Measurements from ENCODE around the gene MEGF9.

DNA sequence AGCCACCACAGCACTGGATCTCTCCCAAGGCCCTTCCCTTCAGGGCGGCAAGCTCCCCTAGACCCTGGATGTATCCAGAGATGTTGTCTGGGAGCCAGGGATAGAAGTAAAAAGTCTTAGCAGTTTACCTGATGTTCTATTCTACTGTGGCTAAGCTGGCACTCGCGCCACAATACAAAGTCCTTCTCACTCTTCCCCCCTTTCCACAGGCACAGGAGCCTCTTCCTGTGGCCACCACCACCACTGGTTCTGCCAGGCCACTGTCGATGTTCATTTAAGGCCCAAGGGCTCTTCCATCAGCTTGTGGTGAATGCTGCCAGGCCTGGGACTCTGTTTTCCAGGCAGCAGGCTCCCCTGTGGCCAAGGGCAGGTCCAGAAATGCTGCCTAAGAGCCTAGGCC lies 33.7 kb downstream of the MEGF9 start:
- TF ChIP-seq EZH2phosphoT487 (IDR thresholded peaks at IDR 0.05; ENCODE audit: borderline replicate concordance, low read length), result no peak
- TF ChIP-seq, protein P1, sequence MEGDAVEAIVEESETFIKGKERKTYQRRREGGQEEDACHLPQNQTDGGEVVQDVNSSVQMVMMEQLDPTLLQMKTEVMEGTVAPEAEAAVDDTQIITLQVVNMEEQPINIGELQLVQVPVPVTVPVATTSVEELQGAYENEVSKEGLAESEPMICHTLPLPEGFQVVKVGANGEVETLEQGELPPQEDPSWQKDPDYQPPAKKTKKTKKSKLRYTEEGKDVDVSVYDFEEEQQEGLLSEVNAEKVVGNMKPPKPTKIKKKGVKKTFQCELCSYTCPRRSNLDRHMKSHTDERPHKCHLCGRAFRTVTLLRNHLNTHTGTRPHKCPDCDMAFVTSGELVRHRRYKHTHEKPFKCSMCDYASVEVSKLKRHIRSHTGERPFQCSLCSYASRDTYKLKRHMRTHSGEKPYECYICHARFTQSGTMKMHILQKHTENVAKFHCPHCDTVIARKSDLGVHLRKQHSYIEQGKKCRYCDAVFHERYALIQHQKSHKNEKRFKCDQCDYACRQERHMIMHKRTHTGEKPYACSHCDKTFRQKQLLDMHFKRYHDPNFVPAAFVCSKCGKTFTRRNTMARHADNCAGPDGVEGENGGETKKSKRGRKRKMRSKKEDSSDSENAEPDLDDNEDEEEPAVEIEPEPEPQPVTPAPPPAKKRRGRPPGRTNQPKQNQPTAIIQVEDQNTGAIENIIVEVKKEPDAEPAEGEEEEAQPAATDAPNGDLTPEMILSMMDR (IDR thresholded peaks at IDR 0.05; ENCODE audit: low read depth, low read length, poor library complexity, severe bottlenecking), result no peak

Measured in DOHH2 (cell line).